ENCODE measurements around the gene FRMD5.

FRMD5 gene

GRCh38 chr15:43919540-43920253 lies 275.4 kb downstream of the FRMD5 start:
- DNase-seq: no peak

GRCh38 chr15:43918717-43919116 lies 276.4 kb downstream of the FRMD5 start:
- no peak for DNase-seq

- DNase-seq: no peak
Observed at GRCh38 chr15:43916326-43916660, 278.8 kb downstream of the FRMD5 start.

GRCh38 chr15:43915631-43916325 lies 279.3 kb downstream of the FRMD5 start:
- DNase-seq: no peak

- no peak for DNase-seq
Observed at GRCh38 chr15:43913941-43914340, 281.1 kb downstream of the FRMD5 start.

GRCh38 chr15:43913026-43913780 lies 281.9 kb downstream of the FRMD5 start:
- no peak for DNase-seq

- DNase-seq: no peak
Observed at GRCh38 chr15:43912208-43912607, 282.9 kb downstream of the FRMD5 start.

- DNase-seq: no peak
Observed at GRCh38 chr15:43911235-43911781, 283.8 kb downstream of the FRMD5 start.

GRCh38 chr15:43908516-43909050 lies 286.5 kb downstream of the FRMD5 start:
- no peak for DNase-seq

GRCh38 chr15:43905755-43906154 lies 289.3 kb downstream of the FRMD5 start:
- DNase-seq: no peak

GRCh38 chr15:43903864-43904290 lies 291.2 kb downstream of the FRMD5 start:
- DNase-seq: no peak

- DNase-seq: no peak
Observed at GRCh38 chr15:43901495-43901894, 293.6 kb downstream of the FRMD5 start.

GRCh38 chr15:43900996-43901395 lies 294.1 kb downstream of the FRMD5 start:
- no peak for DNase-seq

- no peak for DNase-seq
Observed at GRCh38 chr15:43899928-43900327, 295.1 kb downstream of the FRMD5 start.

- no peak for DNase-seq
Observed at GRCh38 chr15:43898891-43899290, 296.2 kb downstream of the FRMD5 start.

GRCh38 chr15:43896543-43896942 lies 298.5 kb downstream of the FRMD5 start:
- no peak for DNase-seq

GRCh38 chr15:43895586-43895985 lies 299.5 kb downstream of the FRMD5 start:
- DNase-seq: no peak

- no peak for DNase-seq
Observed at GRCh38 chr15:43893956-43894355, 301.1 kb downstream of the FRMD5 start.

- no peak for DNase-seq
Observed at GRCh38 chr15:43889042-43889441, 306.0 kb downstream of the FRMD5 start.

GRCh38 chr15:43887901-43888300 lies 307.2 kb downstream of the FRMD5 start:
- no peak for DNase-seq

GRCh38 chr15:43886558-43886957 lies 308.5 kb downstream of the FRMD5 start:
- DNase-seq: no peak

GRCh38 chr15:43883571-43883970 lies 311.5 kb downstream of the FRMD5 start:
- no peak for DNase-seq

- no peak for DNase-seq
Observed at GRCh38 chr15:43881944-43882343, 313.1 kb downstream of the FRMD5 start.

Data from NCI-H1417 treated with DMSO at 0.1 percent for 48 hours (cell line).